Measurements from ENCODE around the gene SYP. TPM values are rescaled to one million over a fixed set of nuclear protein-coding genes. Genes with fewer than 3 reads are reported as not detected.
"Not testable (repeated sequence)": the region's sequence is repeated elsewhere in the genome, so short reads cannot be mapped to it uniquely, and the experiment has no call there.

The SYP gene
- total RNA-seq, 3 donors from 2014 or later: 1.0 to 2.7 (median 1.3) TPM

DNA sequence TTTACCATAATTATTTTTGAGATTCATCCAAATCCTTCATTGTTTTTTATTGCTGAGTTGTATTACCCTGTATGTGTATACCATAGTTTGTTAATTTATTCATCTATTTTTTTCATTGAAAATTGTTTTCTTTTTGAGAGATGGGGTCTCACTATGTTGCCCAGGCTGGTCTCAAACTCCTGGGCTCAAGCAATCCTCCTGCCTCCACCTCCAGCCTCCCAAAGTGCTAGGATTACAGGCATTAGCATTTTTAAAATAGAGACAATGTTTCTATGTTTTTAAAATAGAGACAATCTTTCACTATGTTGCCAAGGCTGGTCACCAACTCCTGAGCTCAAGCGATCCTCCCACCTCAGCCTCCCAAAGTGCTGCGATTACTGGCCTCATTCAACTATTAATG lies 39.1 kb downstream of the SYP start:
- H3K27me3 ChIP-seq: peaks cover 0 to 28% of the 10 kb centered on the region in 2 donors
- no peaks in the 10 kb centered on the region for H3K36me3 ChIP-seq
- no peak overlapping the region for H3K4me3 ChIP-seq
- H3K4me1 ChIP-seq: no peaks in the 10 kb centered on the region
- no peak for TF ChIP-seq POLR2A (IDR thresholded peaks at IDR 0.05)
- no peak for TF ChIP-seq POLR2AphosphoS5 (IDR thresholded peaks at IDR 0.05)
- TF ChIP-seq, protein P1, sequence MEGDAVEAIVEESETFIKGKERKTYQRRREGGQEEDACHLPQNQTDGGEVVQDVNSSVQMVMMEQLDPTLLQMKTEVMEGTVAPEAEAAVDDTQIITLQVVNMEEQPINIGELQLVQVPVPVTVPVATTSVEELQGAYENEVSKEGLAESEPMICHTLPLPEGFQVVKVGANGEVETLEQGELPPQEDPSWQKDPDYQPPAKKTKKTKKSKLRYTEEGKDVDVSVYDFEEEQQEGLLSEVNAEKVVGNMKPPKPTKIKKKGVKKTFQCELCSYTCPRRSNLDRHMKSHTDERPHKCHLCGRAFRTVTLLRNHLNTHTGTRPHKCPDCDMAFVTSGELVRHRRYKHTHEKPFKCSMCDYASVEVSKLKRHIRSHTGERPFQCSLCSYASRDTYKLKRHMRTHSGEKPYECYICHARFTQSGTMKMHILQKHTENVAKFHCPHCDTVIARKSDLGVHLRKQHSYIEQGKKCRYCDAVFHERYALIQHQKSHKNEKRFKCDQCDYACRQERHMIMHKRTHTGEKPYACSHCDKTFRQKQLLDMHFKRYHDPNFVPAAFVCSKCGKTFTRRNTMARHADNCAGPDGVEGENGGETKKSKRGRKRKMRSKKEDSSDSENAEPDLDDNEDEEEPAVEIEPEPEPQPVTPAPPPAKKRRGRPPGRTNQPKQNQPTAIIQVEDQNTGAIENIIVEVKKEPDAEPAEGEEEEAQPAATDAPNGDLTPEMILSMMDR (IDR thresholded peaks at IDR 0.05): no peak
- intact Hi-C loops (cut with DNase I; ENCODE audit: low total_unique reads): no loop called here
- no peaks in the 10 kb centered on the region for H3K9me3 ChIP-seq
- no peak for DNase-seq (ENCODE audit: low spot score in 2 of 2)
- no peak overlapping the region for H3K27ac ChIP-seq

DNA sequence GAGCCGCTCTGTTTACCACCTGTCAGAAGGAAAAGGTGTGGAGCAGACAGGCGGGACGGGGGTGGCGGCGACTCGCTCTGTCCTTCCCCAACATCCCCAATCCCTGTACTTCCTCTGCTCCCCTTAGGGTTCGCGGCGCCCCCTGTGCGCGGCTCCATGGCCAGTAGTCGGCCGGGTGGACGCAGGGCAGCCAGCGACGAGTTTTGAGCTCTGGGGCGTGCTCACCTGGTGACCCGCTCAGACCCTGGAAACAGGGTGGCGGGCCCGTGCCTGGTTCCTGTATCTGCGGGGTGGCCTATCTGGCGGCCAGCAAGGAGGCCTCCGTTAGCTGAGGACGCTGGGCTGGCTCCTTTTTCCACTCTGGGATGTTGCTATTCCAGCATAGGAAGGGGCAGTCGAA lies 42.8 kb downstream of the SYP start:
- TF ChIP-seq POLR2A (IDR thresholded peaks at IDR 0.05): no peak
- H3K27me3 ChIP-seq: peaks cover 0 to 20% of the 10 kb centered on the region in 2 donors
- intact Hi-C loops (cut with DNase I; ENCODE audit: low total_unique reads): no loop called here
- H3K4me1 ChIP-seq: no peaks in the 10 kb centered on the region
- no peak overlapping the region for H3K4me3 ChIP-seq
- DNase-seq (ENCODE audit: low spot score in 2 of 2): no peak
- H3K27ac ChIP-seq: no peak overlapping the region
- H3K9me3 ChIP-seq: no peaks in the 10 kb centered on the region
- H3K36me3 ChIP-seq: no peaks in the 10 kb centered on the region

DNA sequence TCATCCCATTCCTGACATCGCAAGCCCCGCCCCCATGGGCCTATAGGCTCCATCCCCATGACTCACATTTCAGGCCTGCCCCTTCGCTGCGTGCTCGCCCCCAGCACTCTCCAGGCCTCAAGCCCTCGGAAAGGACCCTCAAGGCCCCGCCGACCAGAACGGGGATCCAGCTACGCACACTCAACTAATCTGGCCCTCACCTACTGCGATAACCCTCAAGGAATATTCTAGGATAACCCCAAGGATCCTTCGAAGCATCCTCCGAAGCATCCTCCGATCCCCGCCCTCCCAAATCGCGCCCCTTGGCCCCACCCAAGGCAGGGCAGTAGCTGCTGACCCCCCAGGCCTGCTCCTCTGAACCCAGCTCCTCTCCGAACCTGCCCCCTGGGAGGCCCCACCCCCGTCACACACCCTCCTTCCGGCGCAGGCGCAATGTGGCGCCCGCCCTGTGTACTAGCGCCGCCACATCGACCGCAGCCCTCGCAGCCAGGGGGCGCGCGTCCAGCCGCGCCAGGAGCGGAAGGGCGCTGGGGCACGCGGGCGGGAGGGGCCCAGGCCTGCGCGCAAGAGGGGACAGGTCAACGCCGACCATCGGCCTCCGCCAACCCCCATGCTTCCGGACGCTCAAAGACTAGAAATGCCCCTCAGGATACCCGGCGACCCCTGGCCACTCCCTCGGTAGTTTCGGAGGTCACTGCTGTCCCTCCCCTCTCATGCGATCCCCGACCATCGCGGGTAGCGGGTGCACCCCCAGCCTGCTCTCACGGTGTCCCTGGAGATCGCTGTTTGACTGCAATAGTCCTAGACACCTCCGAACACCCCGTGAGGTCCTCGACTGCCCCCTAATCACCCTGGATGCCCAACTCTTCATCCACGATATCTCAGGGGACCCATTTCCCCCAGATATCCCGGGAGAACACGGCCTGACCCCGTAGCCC lies 43.8 kb downstream of the SYP start:
- Histone ChIP-seq H3K36me3 (no peaks in the 10 kb centered on the region), H3K4me1 (no peaks in the 10 kb centered on the region), H3K27me3 (peaks cover 0 to 20% of the 10 kb centered on the region in 2 donors), H3K9me3 (no peaks in the 10 kb centered on the region), H3K27ac (peak overlapping the region; percentile 97 to 99), H3K4me3 (peak overlapping the region; percentile 44 to 78 (median 57))
- TF ChIP-seq, protein P1 (IDR thresholded peaks at IDR 0.05): peak; percentile 8 to 66 (median 42)
- TF ChIP-seq POLR2A (IDR thresholded peaks at IDR 0.05) (no peak), POLR2AphosphoS5 (IDR thresholded peaks at IDR 0.05) (peak; percentile 19 to 58 (median 35))
- DNase-seq (ENCODE audit: low spot score in 2 of 2): peak; percentile 85 to 86
- intact Hi-C loops (cut with DNase I; ENCODE audit: low total_unique reads): no loop called here

DNA sequence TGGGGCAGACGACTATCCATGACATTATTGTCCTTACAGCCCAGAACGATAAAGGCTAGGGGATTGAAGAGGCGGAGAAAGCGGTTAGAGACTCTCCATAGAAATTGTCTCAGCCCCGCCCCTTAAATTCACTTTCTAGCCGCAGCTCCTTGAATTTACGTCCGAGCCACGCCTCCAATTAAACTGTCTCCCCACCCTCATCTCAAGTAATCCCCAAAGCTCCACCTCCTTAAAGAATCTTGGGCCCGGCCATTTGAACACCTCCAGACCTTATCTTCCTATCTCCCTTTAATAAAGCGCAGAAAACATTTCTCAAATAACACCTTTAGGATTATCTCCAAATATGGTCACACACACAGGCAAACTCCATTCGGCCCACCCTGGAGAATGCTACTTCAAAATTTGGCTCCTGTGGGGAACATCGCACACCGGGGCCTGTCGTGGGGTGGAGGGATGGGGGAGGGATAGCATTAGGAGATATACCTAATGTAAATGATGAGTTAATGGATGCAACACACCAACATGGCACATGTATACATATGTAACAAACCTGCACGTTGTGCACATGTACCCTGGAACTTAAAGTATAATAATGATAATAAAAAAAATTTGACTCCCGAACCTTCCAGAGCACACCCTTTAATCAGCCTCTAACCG lies 44.6 kb downstream of the SYP start:
- no peaks in the 10 kb centered on the region for H3K36me3 ChIP-seq
- intact Hi-C loops (cut with DNase I; ENCODE audit: low total_unique reads): no loop called here
- peak overlapping the region; percentile 44 to 78 (median 57) for H3K4me3 ChIP-seq
- H3K27ac ChIP-seq: peak overlapping the region; percentile 97 to 99
- peaks cover 0 to 20% of the 10 kb centered on the region in 2 donors for H3K27me3 ChIP-seq
- no peaks in the 10 kb centered on the region for H3K4me1 ChIP-seq
- DNase-seq (ENCODE audit: low spot score in 2 of 2): peak in 1 of 2 donors; percentile 68
- TF ChIP-seq POLR2AphosphoS5 (IDR thresholded peaks at IDR 0.05): no peak
- no peaks in the 10 kb centered on the region for H3K9me3 ChIP-seq

DNA sequence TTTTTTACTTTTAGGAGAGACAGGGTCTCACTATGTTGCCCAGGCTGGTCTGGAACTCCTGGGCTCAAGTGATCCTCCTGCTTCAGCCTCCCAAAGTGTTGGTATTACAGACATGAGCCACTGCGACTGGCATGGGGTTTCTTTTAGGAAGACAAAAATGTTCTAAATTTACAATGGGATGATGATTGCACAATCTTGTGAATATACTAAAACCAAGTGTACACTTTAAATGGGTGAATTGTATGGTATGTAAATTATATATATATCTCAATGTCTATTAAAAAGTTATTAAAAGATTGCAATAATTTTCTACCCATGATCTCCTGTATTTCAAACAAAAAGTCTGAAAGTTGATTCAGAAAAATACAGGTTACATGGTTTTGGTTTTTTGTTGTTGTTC lies 46.5 kb downstream of the SYP start:
- H3K4me3 ChIP-seq: no peak overlapping the region
- TF ChIP-seq POLR2A (IDR thresholded peaks at IDR 0.05) (no peak), POLR2AphosphoS5 (IDR thresholded peaks at IDR 0.05) (no peak)
- TF ChIP-seq, protein P1 (IDR thresholded peaks at IDR 0.05): no peak
- no peak overlapping the region for H3K27ac ChIP-seq
- no peak for DNase-seq (ENCODE audit: low spot score in 2 of 2)
- no peaks in the 10 kb centered on the region for H3K36me3 ChIP-seq
- no peaks in the 10 kb centered on the region for H3K4me1 ChIP-seq
- intact Hi-C loops (cut with DNase I; ENCODE audit: low total_unique reads): no loop called here
- H3K27me3 ChIP-seq: peaks cover 0 to 9% of the 10 kb centered on the region in 2 donors
- no peaks in the 10 kb centered on the region for H3K9me3 ChIP-seq

DNA sequence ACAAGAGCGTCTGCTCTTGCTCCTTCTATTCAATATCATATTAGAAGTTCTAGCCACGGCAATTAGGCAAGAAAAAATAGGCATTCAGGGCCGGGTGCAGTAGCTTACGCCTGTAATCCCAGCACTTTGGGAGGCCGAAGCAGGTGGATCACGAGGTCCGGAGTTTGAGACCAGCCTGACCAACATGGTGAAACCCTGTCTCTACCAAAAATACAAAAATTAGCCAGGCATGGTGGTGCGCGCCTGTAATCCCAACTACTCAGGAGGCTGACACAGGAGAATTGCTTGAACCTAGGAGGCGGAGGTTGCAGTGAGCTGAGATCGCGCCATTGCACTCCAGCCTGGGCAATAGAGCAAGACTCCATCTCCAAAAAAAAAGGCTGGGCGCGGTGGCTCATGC lies 50.7 kb downstream of the SYP start:
- H3K36me3 ChIP-seq; intact Hi-C loops (cut with DNase I; ENCODE audit: low total_unique reads); H3K27me3 ChIP-seq; DNase-seq (ENCODE audit: low spot score in 2 of 2); H3K4me3 ChIP-seq; H3K4me1 ChIP-seq; H3K27ac ChIP-seq; H3K9me3 ChIP-seq: not testable (repeated sequence)

DNA sequence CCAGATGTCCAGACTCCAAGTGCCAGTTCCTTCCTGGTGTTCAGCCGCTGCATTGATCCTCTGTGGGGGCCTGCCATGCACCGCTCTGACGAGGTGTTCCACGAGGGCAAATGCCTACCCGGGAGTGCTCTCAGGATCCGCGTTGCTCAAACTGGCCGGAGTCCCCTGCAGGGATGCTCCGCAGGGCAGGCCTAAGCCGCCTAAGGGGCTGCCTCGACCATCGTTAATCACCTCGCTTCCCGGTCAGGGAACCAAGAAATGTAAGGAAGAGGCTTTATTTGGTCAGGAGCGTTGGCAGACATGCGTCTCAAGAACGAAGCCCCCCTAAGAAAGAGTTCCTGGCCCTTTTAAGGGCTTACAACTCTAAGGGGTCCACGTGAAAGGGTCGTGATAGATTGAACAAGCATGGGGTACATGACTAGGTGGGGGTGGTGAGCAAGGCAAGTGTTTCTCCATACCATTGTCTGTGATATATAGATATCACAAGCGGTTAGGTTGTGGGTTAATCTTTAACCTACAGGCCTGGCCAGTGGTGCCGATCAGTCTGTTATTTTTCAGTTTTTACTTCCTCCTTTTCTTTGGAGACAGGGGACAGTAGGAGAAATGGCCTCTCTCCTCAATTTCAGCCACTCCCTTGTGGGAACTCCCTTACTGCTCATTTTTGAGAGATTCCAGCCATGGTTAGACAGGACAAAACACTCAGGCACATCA lies 51.4 kb downstream of the SYP start:
- H3K36me3 ChIP-seq; H3K27ac ChIP-seq; intact Hi-C loops (cut with DNase I; ENCODE audit: low total_unique reads); H3K4me3 ChIP-seq; H3K27me3 ChIP-seq; DNase-seq (ENCODE audit: low spot score in 2 of 2); H3K4me1 ChIP-seq; H3K9me3 ChIP-seq: not testable (repeated sequence)

Measured in breast epithelium (tissue), 4 donors.